ENCODE data around the gene SP100.

The SP100 gene

DNA sequence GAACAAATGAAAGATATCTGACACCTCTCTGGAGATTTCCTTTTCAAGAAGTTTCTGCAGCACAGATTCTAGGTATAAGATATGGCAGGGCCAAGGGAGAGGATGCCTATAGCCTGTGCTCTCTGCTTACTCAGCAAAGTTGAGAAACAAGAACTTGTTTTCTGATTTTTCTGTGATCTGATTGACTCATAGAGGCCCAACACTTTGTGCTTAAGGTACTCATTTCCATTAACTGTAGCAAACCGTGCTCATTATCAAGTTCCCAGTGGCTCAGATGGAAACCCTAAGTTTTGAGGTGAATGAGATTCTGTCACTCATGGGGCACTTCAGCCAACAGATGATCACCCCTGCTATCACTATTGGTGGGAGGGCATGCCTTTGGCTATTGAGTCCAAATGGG, 124.3 kb downstream of the SP100 start:
- TF ChIP-seq, protein P1, sequence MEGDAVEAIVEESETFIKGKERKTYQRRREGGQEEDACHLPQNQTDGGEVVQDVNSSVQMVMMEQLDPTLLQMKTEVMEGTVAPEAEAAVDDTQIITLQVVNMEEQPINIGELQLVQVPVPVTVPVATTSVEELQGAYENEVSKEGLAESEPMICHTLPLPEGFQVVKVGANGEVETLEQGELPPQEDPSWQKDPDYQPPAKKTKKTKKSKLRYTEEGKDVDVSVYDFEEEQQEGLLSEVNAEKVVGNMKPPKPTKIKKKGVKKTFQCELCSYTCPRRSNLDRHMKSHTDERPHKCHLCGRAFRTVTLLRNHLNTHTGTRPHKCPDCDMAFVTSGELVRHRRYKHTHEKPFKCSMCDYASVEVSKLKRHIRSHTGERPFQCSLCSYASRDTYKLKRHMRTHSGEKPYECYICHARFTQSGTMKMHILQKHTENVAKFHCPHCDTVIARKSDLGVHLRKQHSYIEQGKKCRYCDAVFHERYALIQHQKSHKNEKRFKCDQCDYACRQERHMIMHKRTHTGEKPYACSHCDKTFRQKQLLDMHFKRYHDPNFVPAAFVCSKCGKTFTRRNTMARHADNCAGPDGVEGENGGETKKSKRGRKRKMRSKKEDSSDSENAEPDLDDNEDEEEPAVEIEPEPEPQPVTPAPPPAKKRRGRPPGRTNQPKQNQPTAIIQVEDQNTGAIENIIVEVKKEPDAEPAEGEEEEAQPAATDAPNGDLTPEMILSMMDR (IDR thresholded peaks at IDR 0.05; ENCODE audit: insufficient read depth, low read length, missing control alignments): no peak
- POLR2A ChIA-PET: no interaction called here
- H3K4me3 ChIP-seq (ENCODE audit: low read depth, low read length): no peak overlapping the region
- DNase-seq (ENCODE audit: low read depth, low spot score): no peak
- CTCF ChIA-PET: no interaction called here

DNA sequence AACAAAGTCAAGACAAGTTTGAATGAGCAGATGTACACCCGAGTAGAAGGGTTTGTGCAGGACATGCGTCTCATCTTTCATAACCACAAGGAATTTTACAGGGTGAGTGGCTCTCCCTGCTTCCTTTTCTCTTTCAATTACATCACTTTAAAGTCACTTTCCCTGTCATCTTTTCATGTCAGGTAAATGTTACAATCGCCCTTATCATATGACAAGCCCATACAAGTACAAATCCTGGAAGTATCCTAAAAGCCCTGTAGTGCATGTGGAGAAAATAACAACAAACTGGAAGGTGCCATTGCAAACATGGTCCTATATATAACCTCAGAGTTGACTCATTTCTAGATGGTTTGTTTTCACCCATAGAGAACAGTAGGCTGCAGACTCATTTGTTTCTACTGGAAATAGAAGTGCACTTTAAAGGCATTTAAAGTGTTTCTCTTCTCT, 126.0 kb downstream of the SP100 start:
- TF ChIP-seq, protein P1 (IDR thresholded peaks at IDR 0.05; ENCODE audit: insufficient read depth, low read length, missing control alignments): no peak
- DNase-seq (ENCODE audit: low read depth, low spot score): no peak
- POLR2A ChIA-PET: no interaction called here
- CTCF ChIA-PET: no interaction called here
- H3K4me3 ChIP-seq (ENCODE audit: low read depth, low read length): no peak overlapping the region

DNA sequence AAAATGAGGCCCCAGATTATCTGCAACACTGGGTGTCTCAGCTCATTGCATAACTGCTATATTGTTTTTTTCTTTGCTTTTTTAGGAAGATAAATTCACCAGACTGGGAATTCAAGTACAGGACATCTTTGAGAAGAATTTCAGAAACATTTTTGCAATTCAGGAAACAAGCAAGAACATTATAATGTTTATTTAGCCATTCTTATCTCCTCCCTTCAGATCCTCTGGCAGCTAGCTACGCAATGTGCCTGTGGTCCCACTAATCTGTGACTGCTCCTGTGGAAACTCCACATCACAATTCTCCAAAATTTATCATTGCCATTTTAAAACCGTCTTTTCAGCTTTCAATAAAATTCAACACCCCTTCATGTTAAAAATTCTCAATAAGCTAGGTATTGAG, 126.8 kb downstream of the SP100 start:
- H3K4me3 ChIP-seq (ENCODE audit: low read depth, low read length): no peak overlapping the region
- no peak for DNase-seq (ENCODE audit: low read depth, low spot score)
- TF ChIP-seq, protein P1 (IDR thresholded peaks at IDR 0.05; ENCODE audit: insufficient read depth, low read length, missing control alignments): no peak
- POLR2A ChIA-PET: no interaction called here
- CTCF ChIA-PET: no interaction called here

DNA sequence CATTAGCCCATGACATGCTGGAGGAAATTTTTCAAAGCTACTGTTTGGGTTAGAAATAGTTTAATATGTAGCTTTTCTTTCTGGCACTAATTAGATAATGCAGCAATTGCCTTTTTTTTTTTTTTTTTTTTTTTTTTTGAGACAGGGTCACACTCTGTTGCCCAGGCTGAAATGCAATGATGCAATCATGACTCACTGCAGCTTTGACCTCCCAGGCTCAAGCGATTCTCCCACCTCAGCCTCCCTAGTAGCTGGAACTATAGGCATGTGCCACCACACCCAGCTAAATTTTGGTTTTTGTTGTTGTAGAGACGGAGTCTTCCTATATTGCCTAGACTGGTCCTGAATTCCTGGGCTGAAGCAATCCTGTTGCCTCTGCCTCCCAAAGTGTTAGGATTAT, 136.2 kb downstream of the SP100 start:
- no peak for DNase-seq (ENCODE audit: low read depth, low spot score)
- CTCF ChIA-PET: no interaction called here

DNA sequence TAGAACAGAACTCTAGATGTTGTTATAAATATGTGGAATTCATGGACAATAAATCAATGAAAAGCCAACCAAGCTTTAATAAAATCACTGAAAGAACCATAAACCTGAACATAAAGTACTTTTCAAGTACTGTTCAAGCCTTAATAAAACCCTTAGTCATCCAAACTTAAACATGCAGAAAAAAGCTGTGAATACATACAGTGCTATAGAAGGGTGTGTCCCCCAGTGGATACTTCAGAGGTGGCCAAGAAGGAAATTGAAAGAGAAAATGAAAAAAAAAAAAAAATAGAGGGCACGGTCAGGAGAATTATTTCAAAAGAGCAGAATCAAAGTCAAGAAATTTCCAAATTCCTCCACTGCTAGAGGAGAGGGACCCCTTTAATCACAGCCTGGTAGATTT, 141.1 kb downstream of the SP100 start:
- no peak for DNase-seq (ENCODE audit: low read depth, low spot score)
- ChIA-PET POLR2A (no interaction called here), CTCF (no interaction called here)

More for the DNA sequence above, 136.2 kb downstream of the SP100 start:
- TF ChIP-seq, protein P1 (IDR thresholded peaks at IDR 0.05; ENCODE audit: insufficient read depth, low read length, missing control alignments): no peak
- H3K4me3 ChIP-seq (ENCODE audit: low read depth, low read length): no peak overlapping the region
- POLR2A ChIA-PET: interaction anchor here (0.6 kb wide), 1 partner anchor 312 kb away, joined by 4 read pairs; the partner anchor contains the start of gene ITM2C

DNA sequence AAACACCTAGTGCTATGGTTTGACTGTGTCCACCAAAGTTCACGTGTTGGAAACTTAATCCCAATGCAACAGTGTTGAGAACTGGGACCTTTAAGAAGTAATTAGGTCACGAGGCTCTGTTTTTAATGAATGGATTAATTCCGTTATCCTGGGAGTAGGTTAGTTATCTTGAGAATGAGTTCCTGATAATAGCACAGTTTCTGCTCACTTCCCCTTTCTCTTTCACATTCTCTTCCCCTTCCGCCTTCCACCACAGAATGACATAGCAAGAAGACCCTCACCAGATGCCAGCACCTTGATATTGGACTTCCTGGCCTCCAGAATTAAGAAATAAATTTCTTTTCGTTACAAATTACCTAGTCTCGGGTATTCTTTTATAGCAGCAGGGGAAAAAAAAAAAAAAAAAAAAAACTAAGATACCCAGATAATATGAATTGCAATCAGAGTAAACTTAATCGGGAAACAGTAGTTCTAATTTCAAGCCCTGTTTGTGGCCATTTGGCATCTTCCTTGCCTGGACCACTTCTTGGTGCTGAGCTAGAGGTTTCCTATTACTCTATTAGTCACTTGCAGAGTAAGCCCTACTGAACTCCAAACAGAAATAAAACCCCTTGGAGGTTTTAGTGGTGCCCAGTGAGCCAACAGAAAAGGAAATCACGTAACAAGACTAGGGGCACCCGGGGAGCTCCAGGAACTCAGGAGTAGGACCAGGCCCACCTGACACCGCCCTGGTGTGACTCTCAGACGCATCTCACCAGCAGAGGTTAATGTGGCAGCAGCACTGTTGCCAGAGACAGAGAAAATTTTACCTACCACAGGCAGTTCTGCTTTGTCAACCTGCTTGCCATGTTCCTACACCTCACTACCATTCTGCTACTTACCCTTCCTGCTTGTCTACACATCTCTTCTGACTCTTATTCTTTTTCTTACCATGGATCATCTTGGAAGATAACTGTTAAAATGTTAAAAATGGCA, 149.1 kb downstream of the SP100 start:
- CTCF ChIA-PET: no interaction called here
- peak; percentile 5 for DNase-seq (ENCODE audit: low read depth, low spot score)
- TF ChIP-seq, protein P1 (IDR thresholded peaks at IDR 0.05; ENCODE audit: insufficient read depth, low read length, missing control alignments): no peak
- H3K4me3 ChIP-seq (ENCODE audit: low read depth, low read length): no peak overlapping the region
- POLR2A ChIA-PET: no interaction called here

More for the DNA sequence above, 141.1 kb downstream of the SP100 start:
- no peak overlapping the region for H3K4me3 ChIP-seq (ENCODE audit: low read depth, low read length)
- TF ChIP-seq, protein P1 (IDR thresholded peaks at IDR 0.05; ENCODE audit: insufficient read depth, low read length, missing control alignments): no peak

Data from AG04449 (cell line).